Endothelial cell of umbilical vein (primary cell): Measurements from ENCODE around the gene CLIP4. TPM values are rescaled to one million over a fixed set of nuclear protein-coding genes. Genes with fewer than 3 reads are reported as not detected.

Experiments used
- BruUV-seq: library from RNA; stranded (reverse); fragments of 400-500 nt; replicated peaks from 2 replicates; lab custom pipeline; 2021; lab: Mats Ljungman, UMichigan
- CTCF ChIA-PET: fragments of 300-600, 350-600 bp; sonication (Branson Sonifier 250); formaldehyde crosslinking; loops from one replicate; lab custom pipeline; 2021; ENCODE audit warnings: antibody characterized with exemption, inconsistent platforms; lab: Charles Lee
- POLR2A ChIA-PET: fragments of 300-600, 350-600 bp; sonication (Branson Sonifier 250); formaldehyde crosslinking; loops from one replicate; lab custom pipeline; 2021; ENCODE audit warnings: antibody characterized with exemption, inconsistent platforms; lab: Charles Lee
- DNase-seq: peaks from one replicate; pipeline ENCODE4 v3.0.0-alpha.2; 2011; ENCODE audit warnings: low read depth, low spot score
- FAIRE-seq: peaks from 2 replicates; lab custom pipeline; 2011; peaks lifted over from hg19 to GRCh38; lab: Jason Lieb, UNC
- H2AFZ ChIP-seq: 2 replicates; pipeline ENCODE4 v1.6.0; 2012; ENCODE audit warnings: low read depth, low read length, control low read depth, inconsistent platforms
- H3K27ac ChIP-seq: 2 replicates; pipeline ENCODE4 v1.5.1; 2011; ENCODE audit warnings: low read depth, mild to moderate bottlenecking, control low read depth, low read length, moderate library complexity; ENCODE audit not compliant: insufficient read depth
- H3K27me3 ChIP-seq, 2 experiments: 2 replicates each; pipeline versions ENCODE4 v1.6.0 to v1.6.1; 2011; ENCODE audit warnings: low read length in 2 of 2, mixed read lengths in 1 of 2; ENCODE audit not compliant: control insufficient read depth in 2 of 2, insufficient read depth in 2 of 2
- H3K36me3 ChIP-seq, 2 experiments: 2 replicates in 1 of 2; 3 replicates in 1 of 2; pipeline ENCODE4 v1.5.1; 2011; ENCODE audit warnings: low read length in 2 of 2, mild to moderate bottlenecking in 1 of 2, moderate library complexity in 1 of 2; ENCODE audit not compliant: control insufficient read depth in 2 of 2, insufficient read depth in 2 of 2; ENCODE audit errors: extremely low read depth in 1 of 2
- H3K4me1 ChIP-seq: 3 replicates; pipeline ENCODE4 v1.5.1; 2011; ENCODE audit warnings: mild to moderate bottlenecking, low read length; ENCODE audit not compliant: control insufficient read depth, insufficient read depth; ENCODE audit errors: extremely low read depth
- H3K4me2 ChIP-seq: 2 replicates; pipeline ENCODE4 v1.6.1; 2011; ENCODE audit warnings: low read length, control low read depth, mixed read lengths; ENCODE audit not compliant: insufficient read depth
- H3K4me3 ChIP-seq, 3 experiments: fragments of 200-600 bp in 1 of 3; sonication (generic), shearing (Covaris generic) in 1 of 3; replicated peaks in 1 of 3; 2 replicates each; pipeline ENCODE4 v1.5.1; 2011 to 2016; ENCODE audit warnings: control low read depth in 3 of 3, low read length in 3 of 3, mild to moderate bottlenecking in 2 of 3, inconsistent platforms in 1 of 3, low read depth in 1 of 3, moderate library complexity in 1 of 3; ENCODE audit not compliant: insufficient read depth in 1 of 3
- H3K79me2 ChIP-seq: 2 replicates; pipeline ENCODE4 v1.6.0; 2012; ENCODE audit warnings: low read length, inconsistent platforms; ENCODE audit not compliant: control insufficient read depth, insufficient read depth
- H3K9ac ChIP-seq: replicated peaks from 2 replicates; pipeline ENCODE3; 2011; ENCODE audit warnings: low read length, control low read depth; ENCODE audit not compliant: insufficient read depth; ENCODE audit errors: extremely low read depth
- H3K9me1 ChIP-seq: replicated peaks from 3 replicates; pipeline ENCODE4 v1.6.0; 2011; ENCODE audit warnings: mild to moderate bottlenecking, low read length; ENCODE audit not compliant: control insufficient read depth, insufficient read depth; ENCODE audit errors: extremely low read depth
- H3K9me3 ChIP-seq: replicated peaks from 2 replicates; pipeline ENCODE4 v1.5.1; 2012; ENCODE audit warnings: low read length, inconsistent platforms; ENCODE audit not compliant: control insufficient read depth, insufficient read depth
- H4K20me1 ChIP-seq: replicated peaks from 2 replicates; pipeline ENCODE3; 2011; ENCODE audit warnings: mild to moderate bottlenecking, low read length; ENCODE audit not compliant: control insufficient read depth, insufficient read depth; ENCODE audit errors: extremely low read depth
- CTCF ChIP-seq, 2 donors: IDR thresholded peaks; 1 replicate in 1 of 2; 2 replicates in 1 of 2; pipeline ENCODE4 v1.5.1; 2011; ENCODE audit warnings: low read length in 2 of 2, mild to moderate bottlenecking in 2 of 2, moderate library complexity in 2 of 2, control low read depth in 1 of 2, inconsistent platforms in 1 of 2, low read depth in 1 of 2; ENCODE audit not compliant: insufficient read depth in 1 of 2; ENCODE audit errors: extremely low read depth in 1 of 2
- EZH2 ChIP-seq: IDR thresholded peaks from 2 replicates; pipeline ENCODE4 v1.6.1; 2012; ENCODE audit warnings: borderline replicate concordance, low read depth, mild to moderate bottlenecking, moderate library complexity, low read length, inconsistent platforms; ENCODE audit not compliant: severe bottlenecking
- FOS ChIP-seq: IDR thresholded peaks from 2 replicates; pipeline ENCODE4 v1.6.1; 2011; ENCODE audit warnings: mild to moderate bottlenecking, low read length, moderate library complexity, borderline replicate concordance; ENCODE audit not compliant: insufficient read depth
- GATA2 ChIP-seq: IDR thresholded peaks from 2 replicates; pipeline ENCODE4 v1.7.0; 2011; ENCODE audit warnings: low read depth, mild to moderate bottlenecking, moderate library complexity, mixed read lengths, low read length; ENCODE audit not compliant: insufficient read length, insufficient read depth
- JUN ChIP-seq: IDR thresholded peaks from 2 replicates; pipeline ENCODE4 v1.6.1; 2011; ENCODE audit warnings: borderline replicate concordance, low read depth; ENCODE audit not compliant: insufficient read length, insufficient read depth
- MAX ChIP-seq: IDR thresholded peaks from 2 replicates; pipeline ENCODE4 v1.6.1; 2011; ENCODE audit not compliant: insufficient read depth, insufficient read length
- MYC ChIP-seq: IDR thresholded peaks from one replicate; pipeline ENCODE4 v1.6.1; 2011; ENCODE audit warnings: mild to moderate bottlenecking, low read depth, low read length
- POLR2A ChIP-seq: IDR thresholded peaks from 2 replicates; pipeline ENCODE4 v1.6.1; 2012; ENCODE audit warnings: low read depth, mild to moderate bottlenecking, control low read depth, low read length
- POLR2AphosphoS5 ChIP-seq: IDR thresholded peaks from 2 replicates; pipeline ENCODE4 v1.6.1; 2012; ENCODE audit warnings: low read depth, mild to moderate bottlenecking, control low read depth, low read length, moderate library complexity; ENCODE audit not compliant: insufficient read depth
- dilution Hi-C: fragments of 300-500 bp; cut with MboI; formaldehyde crosslinking; loops from one replicate; pipeline ENCODE4 v1.15.0; 2019; ENCODE audit warnings: low sequenced_read_pairs; ENCODE audit not compliant: extremely low pct_ligation_motif_present
- intact Hi-C: fragments of 100-400 bp; cut with micrococcal nuclease; formaldehyde crosslinking; loops from one replicate; pipeline ENCODE4 v1.10.0; 2022
- polyA plus RNA-seq, 4 experiments: library from polyadenylated mRNA; depleted of rRNA in 3 of 4; stranded (reverse) in 3 of 4; unstranded in 1 of 4; fragments of >200 nt; gene quantifications; 2 replicates each; pipeline versions ENCODE4 v1.2.1 to v1.2.3, GENCODE V29; 2011 to 2012; ENCODE audit warnings: missing spikeins in 1 of 4
- total RNA-seq: library from RNA; stranded (reverse); gene quantifications from 2 replicates; pipeline ENCODE4 v1.2.3, GENCODE V29; 2021

The CLIP4 gene
- total and polyA plus RNA-seq, 2 donors (not counting 3 experiments of a cell fraction or from before 2014, with no cell fraction given) = 9.2 to 24.0 TPM

GRCh38 chr2:29154610-29155009 lies 39.4 kb downstream of the CLIP4 start:
- Histone ChIP-seq H3K4me1 (no peaks in the 10 kb centered on the region), H2AFZ (no peak overlapping the region), H3K9ac (no peak overlapping the region), H4K20me1 (no peaks in the 10 kb centered on the region), H3K9me1 (no peaks in the 10 kb centered on the region), H3K27ac (no peak overlapping the region), H3K4me2 (no peak overlapping the region), H3K79me2 (no peaks in the 10 kb centered on the region), H3K27me3 (no peaks in the 10 kb centered on the region), H3K4me3 (no peak overlapping the region), H3K9me3 (no peaks in the 10 kb centered on the region), H3K36me3 (peaks cover 4 to 11% of the 10 kb centered on the region in 2 experiments)
- intact Hi-C loops (no loop called here), dilution Hi-C loops (no loop called here)
- no peak for DNase-seq
- no peak for FAIRE-seq
- ChIA-PET CTCF (interaction anchor here (1.2 to 1.6 kb wide), 2 partner anchors 9 to 196 kb away, joined by 3 read pairs; no protein-coding TSS in a partner anchor), POLR2A (no interaction called here)
- no TSS peak for BruUV-seq
- no peak for TF ChIP-seq MAX
- TF ChIP-seq EZH2 = no peak
- TF ChIP-seq GATA2 = no peak
- no peak for TF ChIP-seq MYC
- TF ChIP-seq FOS = no peak
- no peak for TF ChIP-seq POLR2A
- TF ChIP-seq CTCF (IDR thresholded peaks at IDR 0.05; ENCODE audit: extremely low read depth in 1 of 2, insufficient read depth in 1 of 2, low read depth in 1 of 2, low read length in 2 of 2) = no peak
- no peak for TF ChIP-seq POLR2AphosphoS5
- TF ChIP-seq JUN = no peak
